ENCODE data around the gene LATS2.

LATS2 gene

GRCh38 chr13:21061029-21061763 is at the start of gene LATS2:
LATS2 (minus strand) TSS chr13:21061586; CDS start chr13:21046026, 15,560 bp downstream.
- DNase-seq (ENCODE audit: low read depth), result peak; percentile 96

GRCh38 chr13:21109168-21109567 is 47.8 kb upstream of the LATS2 start:
- DNase-seq (ENCODE audit: low read depth), result no peak

- DNase-seq (ENCODE audit: low read depth), result peak; percentile 73
Observed at GRCh38 chr13:21106089-21106488, 44.7 kb upstream of the LATS2 start.

GRCh38 chr13:21104199-21105019 is 43.0 kb upstream of the LATS2 start:
- DNase-seq (ENCODE audit: low read depth), result no peak

- DNase-seq (ENCODE audit: low read depth), result no peak
Observed at GRCh38 chr13:21101865-21102576, 40.6 kb upstream of the LATS2 start.

GRCh38 chr13:21100994-21101757 is 39.8 kb upstream of the LATS2 start:
- no peak for DNase-seq (ENCODE audit: low read depth)

- no peak for DNase-seq (ENCODE audit: low read depth)
Observed at GRCh38 chr13:21100211-21100610, 38.8 kb upstream of the LATS2 start.

GRCh38 chr13:21095311-21095710 is 33.9 kb upstream of the LATS2 start:
- DNase-seq (ENCODE audit: low read depth), result no peak

- no peak for DNase-seq (ENCODE audit: low read depth)
Observed at GRCh38 chr13:21089830-21090229, 28.4 kb upstream of the LATS2 start.

GRCh38 chr13:21088534-21088933 is 27.1 kb upstream of the LATS2 start:
- DNase-seq (ENCODE audit: low read depth), result no peak

- DNase-seq (ENCODE audit: low read depth), result no peak
Observed at GRCh38 chr13:21086929-21087328, 25.5 kb upstream of the LATS2 start.

GRCh38 chr13:21081926-21082325 is 20.5 kb upstream of the LATS2 start:
- DNase-seq (ENCODE audit: low read depth), result no peak

GRCh38 chr13:21080593-21080891 is 19.2 kb upstream of the LATS2 start:
- DNase-seq (ENCODE audit: low read depth), result peak; percentile 22

- peak; percentile 92 for DNase-seq (ENCODE audit: low read depth)
Observed at GRCh38 chr13:21079761-21080592, 18.6 kb upstream of the LATS2 start.

GRCh38 chr13:21079221-21079620 is 17.8 kb upstream of the LATS2 start:
- DNase-seq (ENCODE audit: low read depth), result peak; percentile 55

GRCh38 chr13:21078501-21078900 is 17.1 kb upstream of the LATS2 start:
- DNase-seq (ENCODE audit: low read depth), result peak; percentile 21

GRCh38 chr13:21077788-21078353 is 16.5 kb upstream of the LATS2 start:
- DNase-seq (ENCODE audit: low read depth), result no peak

- no peak for DNase-seq (ENCODE audit: low read depth)
Observed at GRCh38 chr13:21077076-21077787, 15.8 kb upstream of the LATS2 start.

- DNase-seq (ENCODE audit: low read depth), result no peak
Observed at GRCh38 chr13:21076253-21076652, 14.9 kb upstream of the LATS2 start.

All from iris pigment epithelial cell (primary cell).